GM19351 (cell line): ENCODE measurements around the gene RCBTB1.
"Not testable (repeated sequence)": the region's sequence is repeated elsewhere in the genome, so short reads cannot be mapped to it uniquely, and the experiment has no call there.

Experiments
- ATAC-seq: cut with Tn5 transposase; IDR thresholded peaks from one replicate; pipeline ENCODE4 v1.9.1; 2021; ENCODE audit warnings: mild to moderate bottlenecking, moderate library complexity; ENCODE audit not compliant: unreplicated experiment

Gene RCBTB1

DNA sequence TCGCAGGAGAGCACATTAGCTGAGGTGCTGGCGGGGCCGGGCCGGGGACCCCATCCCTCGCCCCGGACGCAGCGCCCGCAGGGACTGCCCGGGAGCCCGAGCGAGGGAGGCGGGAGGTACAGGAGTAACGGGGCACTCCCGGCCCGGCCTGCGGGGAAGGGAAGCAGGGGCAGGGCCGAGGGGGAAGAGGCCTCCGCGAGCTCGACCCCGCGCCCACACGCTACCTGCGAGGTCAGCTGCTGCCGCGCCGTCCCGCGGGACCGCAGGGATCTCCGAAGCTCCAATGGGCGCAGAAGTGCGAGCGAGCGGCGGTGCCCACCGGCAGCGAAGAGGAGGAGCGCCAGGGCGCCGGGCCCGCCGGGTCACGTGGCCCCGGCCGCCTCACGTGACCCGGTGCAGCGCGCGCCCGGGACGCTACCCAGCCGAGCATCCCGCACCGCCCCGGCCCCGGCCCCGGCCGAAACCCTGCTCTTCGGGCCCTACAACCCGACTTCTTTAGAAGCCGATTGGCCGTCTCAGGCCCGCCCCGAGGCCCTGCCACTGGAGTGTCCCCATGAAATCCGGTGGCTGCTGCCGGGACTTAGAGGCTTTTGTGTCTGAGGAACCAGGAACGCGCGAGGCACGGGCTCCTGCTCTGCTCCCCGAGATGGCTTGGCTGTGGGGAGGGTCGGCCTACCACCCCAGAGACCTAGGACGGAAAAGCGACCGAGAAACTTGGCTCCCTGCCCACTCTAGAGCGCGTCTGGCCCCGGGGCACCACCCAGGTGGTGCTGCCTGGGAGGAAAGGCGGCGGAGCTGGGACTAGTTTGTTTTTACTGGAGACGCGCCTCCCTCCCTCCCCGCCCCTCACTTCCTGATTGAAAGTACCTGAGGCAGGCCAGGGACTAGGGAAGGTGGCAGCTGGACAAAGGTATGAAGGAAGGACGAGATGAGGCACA, at the start of gene RCBTB1:
Gene RCBTB1, minus strand, starts transcription at position 339 of the 938 bp plus-strand sequence. CDS start 18,279 bp downstream, outside the sequence.
- peak; percentile 92 for ATAC-seq

DNA sequence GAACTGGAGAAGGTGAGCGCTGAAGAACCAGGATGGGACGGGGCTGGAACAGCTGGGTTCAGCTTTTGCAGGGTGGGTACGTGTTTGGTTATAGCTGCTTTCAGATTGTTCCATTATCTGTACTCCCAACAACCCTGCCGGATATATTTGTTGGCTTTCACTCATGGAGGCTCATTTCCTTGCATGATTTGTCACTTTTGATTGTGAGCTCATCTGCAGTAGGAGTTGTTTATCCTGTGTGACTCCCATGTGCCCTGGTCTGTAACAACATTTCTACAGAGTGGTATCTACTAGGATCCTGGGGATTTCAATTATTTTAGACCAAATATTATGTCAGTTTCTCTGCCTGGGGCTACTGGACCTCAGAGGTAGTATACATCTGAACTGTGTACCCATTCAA, 48.4 kb upstream of the RCBTB1 start:
- no peak for ATAC-seq

DNA sequence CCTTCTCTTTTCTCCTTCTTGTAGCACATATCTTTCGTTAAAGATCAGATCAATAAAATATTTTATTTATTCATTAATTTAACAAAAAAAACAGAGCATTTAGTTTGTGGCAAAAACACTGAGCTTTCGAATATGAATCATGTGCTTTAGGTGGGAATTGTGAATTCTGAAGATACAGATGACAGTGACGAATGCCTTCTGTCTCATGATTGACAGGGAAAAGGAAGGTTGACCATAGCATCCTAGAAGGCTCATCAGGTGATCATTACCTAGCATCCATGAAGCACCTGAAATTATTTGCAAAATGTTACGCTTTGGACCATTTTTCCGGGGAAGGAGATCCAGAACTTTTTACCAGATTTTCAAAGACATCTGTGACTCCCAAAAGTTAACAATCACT, 46.8 kb upstream of the RCBTB1 start:
- ATAC-seq, result no peak

DNA sequence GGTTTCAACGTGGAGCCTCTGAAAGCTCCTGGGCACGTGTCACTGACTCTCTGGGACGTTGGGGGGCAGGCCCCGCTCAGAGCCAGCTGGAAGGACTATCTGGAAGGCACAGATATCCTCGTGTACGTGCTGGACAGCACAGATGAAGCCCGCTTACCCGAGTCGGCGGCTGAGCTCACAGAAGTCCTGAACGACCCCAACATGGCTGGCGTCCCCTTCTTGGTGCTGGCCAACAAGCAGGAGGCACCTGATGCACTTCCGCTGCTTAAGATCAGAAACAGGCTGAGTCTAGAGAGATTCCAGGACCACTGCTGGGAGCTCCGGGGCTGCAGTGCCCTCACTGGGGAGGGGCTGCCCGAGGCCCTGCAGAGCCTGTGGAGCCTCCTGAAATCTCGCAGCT, 45.2 kb upstream of the RCBTB1 start:
- ATAC-seq, result no peak

DNA sequence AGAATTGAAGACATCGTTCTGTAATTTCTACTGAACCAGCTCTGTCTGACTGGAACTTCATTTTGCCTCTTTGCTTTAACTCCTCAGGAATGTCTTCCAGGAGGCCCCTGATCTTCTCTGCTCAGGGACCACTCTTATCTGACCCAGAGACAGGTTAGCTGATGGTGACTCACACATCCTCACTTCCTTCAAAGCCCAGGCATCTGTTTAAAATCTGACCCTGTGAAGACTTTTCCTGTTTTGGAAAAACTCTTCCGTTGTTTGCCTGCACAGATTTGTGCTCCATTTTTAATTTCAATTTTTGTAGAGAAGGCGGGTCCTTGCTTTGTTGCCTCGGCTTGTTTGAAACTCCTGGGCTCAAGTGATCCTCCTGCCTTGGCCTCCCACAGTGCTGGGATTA, 44.6 kb upstream of the RCBTB1 start:
- no peak for ATAC-seq

DNA sequence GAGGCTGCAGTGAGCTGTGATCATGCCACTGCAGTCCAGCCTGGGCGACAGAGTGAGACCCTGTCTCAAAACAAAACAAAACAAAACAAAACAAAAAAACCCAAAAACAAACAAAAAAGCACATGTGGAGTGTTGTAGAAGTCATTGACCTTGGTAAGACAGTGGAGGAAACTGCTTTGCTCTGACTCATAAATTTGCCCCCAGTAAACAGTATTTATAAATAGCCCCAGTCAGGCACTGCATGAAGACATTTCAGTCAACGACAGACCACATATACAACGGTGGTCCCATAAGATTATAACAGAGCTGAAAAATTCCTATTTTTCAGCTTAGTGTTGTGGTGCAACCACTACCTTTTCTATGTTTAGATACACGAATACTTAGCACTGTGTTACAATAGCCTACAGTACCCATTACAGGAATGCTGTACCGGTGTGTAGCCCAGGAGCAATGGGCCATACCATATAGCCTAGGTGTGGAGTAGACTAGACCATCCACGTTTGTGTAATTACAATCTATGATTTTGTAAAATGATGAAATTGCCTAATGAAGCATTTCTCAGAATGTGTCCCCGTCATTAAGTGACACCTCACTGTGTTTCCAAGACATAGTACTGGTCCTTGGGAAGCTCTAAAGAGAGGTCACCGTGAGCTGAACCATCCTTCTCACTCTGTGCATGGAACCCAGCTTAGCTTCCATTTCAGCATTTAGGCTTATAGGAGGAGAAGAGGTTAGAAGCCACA, 44.0 kb upstream of the RCBTB1 start:
- no peak for ATAC-seq

DNA sequence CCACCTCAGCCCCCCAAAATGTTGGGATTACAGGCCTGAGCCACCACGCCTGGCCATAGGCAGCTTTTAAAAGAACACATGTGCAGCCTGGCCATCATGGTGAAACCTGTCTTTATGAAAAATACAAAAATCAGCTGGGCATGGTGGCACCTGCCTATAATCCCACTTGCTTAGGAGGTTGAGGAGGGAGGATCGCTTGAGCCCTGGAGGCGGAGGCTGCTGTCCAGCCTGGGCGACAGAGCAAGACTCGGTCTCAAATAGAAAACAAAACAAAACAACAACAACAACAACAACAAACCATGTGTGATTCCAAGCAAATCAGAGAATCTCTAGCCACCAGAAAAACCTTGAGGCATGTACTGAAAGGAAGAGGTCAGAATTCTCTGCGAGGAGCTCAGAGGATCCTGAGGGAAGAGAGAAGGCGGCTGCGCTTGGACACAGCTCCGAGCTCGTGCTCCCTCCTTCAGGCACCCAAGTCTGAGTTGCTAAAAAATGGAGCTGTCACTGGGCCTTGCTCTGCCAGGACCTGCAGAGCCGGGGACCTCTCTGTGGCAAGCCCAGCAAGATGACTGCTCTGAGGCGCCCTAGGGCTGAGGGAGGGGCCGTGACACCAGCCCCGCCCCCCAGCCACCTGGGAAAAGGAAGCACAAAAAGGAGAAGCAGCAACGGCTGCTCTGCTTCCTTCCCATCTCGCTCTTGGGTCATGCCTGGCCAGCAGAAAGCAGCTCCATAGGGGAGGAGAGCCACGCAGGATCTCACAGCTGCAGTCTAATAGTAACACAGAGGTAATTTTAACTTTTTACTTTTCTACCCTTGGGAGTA, 42.7 kb upstream of the RCBTB1 start, which contains the start of gene ARL11:
Gene ARL11, plus strand, starts transcription at position 677 of the 822 bp plus-strand sequence. CDS start 1,941 bp downstream, outside the sequence.
- ATAC-seq, result peak; percentile 92

DNA sequence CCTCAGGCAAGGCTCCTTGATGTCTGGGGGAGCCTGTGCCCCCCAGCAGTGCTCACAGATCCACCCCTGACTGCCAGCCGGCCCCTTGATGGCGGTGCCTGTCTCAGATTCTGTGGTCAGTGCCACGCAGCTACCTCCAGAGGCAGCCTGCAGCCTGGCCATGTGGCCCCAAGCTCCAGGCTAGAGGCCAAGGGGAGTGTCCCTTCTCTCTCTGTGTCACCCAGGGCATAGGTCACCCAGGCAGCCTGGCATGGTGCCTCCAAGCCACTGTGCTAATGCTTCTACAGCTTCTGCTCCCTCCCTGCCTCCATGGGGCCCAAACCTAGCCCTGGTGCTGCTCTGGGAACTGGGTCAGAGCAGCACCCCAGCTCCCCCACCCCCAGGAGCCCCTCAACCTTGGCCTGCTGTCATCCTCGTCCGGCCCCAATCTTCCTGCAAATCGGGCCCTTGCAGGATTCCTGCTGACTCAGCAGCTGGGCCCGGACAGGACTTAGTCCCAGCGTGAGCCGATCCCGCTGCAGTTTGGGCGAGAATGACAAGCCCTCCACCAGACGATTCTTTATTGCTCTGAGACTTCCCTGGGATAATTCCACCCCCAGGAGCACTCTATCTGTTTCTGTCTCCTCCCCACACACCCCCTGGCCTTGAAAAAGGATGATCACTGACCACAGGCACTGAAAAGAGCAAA, 40.2 kb upstream of the RCBTB1 start:
- no peak for ATAC-seq

DNA sequence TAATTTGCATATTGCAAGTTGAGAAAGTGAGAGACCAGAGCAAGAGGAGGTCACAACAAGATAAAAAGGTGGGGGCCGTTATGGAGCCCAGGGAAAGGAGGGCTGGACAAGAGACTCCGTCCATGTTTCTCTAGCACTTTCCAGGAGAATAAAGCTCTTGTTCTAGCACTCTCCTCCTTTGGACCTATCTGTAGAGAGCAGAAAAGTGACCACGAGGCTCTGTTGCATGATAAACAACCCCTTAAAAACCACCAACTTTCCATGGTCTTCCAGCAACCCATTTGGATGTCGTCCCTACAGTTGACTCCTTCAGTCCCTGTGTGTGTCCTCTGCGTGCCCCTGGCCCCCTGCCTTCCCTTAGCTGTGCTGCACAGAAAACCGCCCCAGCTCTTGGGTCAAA, 38.9 kb upstream of the RCBTB1 start:
- ATAC-seq, result no peak

DNA sequence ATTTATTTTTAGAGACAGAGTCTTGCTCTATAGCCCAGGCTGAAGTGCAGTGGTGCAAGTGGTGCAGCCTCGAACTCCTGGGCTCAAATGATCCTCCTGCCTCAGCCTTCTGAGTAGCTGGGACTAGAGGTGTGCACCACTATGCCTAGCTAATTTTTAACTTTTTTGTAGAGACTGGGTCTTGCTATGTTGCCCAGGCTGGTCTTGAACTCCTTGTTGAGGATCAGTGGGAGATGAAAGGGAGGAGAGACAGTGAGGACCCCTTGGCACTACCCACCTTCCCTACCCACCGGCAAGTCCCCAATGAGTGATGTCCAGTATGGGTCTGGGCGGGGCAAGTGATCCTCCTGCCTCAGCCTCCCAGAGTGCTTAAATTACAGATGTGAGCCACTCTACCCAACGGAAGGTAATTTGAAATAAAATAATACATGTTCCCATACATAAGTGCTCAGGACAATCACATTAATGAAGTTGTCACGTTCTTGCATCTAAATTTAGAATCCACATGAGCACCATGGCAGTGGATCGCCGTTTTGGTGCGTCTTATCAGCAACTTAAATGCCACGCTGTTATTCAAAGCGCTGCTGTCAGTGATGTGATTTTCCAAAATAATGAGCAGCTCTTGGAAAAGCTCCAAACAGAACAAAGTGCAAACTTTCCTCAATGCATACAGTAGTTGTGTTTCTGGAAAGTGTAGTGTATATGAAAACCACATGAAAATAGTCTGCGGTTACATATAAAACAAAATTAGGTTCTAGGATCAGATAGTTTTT, 37.0 kb upstream of the RCBTB1 start:
- no peak for ATAC-seq

DNA sequence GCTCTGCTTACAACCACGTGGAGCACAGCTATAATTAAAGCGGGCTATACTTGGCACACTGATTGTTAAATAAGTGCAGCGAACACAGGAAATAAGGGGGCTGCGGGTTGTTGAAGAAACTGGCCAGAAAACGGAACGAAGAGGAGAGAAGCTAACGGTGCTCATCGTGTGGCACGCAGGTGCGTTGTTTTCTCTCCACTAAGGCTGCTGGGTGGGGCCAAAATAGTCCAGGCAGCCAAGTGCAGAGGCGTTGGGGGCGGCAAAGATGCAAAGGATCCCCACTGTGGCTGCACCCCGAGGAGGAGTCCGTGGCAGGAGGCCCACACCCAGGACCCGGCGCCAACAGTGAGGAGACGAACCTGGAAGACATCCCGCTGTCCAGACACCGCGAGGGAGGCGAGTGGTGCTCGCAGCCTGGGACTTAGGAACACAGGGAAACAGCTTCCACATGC, 34.8 kb upstream of the RCBTB1 start:
- ATAC-seq, result peak; percentile 87

DNA sequence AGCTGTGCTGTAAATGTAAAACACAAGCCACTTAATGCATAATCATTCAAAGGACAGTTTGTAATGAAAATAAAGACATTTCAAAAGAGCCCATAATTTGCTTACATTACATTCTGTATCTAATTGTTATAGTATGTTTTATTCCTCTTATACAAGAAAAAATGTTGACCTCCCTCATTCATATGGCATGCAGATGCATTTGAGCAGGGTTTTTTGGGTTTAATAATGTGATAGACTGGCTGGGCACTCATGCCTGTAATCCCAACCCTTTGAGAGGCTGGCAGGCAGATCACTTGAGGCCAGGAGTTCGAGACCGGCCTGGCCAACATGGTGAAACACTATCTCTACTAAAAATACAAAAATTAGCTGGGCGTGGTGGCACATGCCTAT, 31.3 kb upstream of the RCBTB1 start:
- no peak for ATAC-seq

DNA sequence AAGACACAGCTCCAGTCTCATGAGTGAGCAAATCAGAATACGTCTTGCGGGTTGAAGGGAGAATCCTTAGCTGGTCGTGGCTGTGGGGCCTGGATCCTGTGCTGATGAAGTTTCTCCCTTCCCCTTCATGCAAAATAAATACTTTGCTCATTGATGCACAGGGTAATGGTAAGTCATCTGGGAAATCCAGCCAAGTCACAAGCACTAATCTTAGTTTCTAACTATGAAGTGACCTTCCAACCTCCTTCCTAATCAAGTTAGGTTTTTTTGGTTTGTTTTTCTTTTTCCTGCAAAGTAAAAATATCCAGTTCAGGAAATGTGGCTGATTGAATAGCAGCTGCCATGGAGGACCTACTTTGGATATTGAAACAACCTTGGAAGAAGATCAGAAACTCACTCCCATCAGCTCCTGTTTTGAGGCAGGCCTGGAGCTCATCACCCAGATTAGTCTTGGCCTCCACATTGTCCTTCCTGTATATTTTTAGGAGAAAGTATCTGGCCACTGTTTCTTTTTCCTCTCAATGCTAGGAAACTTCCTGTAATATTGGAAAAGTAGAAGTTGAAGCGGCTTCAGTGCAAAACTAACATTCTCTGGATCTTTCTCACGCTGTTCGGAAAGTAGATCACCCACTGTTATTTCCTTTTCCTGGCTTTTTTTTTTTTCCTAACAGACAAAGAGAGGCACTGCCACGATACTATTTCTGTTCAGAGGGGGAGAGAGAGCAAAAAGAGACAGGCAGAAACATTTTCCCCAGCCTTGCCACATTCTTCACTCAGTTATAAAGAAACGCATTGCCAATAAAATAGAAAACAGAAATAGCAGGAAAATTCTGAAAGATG, 30.7 kb upstream of the RCBTB1 start:
- ATAC-seq, result no peak

DNA sequence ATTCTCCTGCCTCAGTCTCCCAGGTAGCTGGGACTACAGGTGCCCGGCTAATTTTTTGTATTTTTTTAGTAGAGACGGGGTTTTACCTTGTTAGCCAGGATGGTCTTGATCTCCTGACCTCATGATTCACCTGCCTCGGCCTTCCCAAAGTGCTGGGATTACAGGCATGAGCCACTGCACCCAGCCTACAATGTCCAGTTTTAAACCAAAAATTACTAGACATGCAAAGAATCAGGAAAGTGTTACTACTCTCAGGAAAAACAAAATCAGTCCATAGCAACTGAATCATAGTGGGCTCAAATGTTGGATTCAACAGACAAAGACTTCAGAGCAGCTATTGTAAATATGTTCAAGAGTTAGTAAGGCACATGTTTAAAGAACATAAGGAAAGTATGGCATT, 26.7 kb upstream of the RCBTB1 start:
- ATAC-seq, result not testable (repeated sequence)

DNA sequence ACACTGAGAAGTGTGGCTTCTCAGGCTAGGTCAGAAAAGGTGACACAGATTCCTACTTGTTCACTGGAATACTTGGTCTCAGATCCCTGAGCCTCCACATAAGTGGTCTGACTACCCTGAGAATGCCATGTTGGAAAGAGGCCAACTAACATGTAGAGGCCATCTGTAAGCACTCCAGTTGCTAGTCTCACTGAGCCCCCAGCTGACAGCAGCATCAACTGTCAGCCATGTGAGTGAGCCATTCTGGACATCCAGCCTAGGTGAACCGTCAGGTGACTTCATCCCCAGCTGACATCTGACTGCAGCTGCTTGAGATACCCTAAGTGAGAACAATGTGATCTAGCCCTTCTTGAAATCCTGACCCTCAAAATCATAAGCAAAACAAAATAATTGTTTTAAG, 24.8 kb upstream of the RCBTB1 start:
- no peak for ATAC-seq

DNA sequence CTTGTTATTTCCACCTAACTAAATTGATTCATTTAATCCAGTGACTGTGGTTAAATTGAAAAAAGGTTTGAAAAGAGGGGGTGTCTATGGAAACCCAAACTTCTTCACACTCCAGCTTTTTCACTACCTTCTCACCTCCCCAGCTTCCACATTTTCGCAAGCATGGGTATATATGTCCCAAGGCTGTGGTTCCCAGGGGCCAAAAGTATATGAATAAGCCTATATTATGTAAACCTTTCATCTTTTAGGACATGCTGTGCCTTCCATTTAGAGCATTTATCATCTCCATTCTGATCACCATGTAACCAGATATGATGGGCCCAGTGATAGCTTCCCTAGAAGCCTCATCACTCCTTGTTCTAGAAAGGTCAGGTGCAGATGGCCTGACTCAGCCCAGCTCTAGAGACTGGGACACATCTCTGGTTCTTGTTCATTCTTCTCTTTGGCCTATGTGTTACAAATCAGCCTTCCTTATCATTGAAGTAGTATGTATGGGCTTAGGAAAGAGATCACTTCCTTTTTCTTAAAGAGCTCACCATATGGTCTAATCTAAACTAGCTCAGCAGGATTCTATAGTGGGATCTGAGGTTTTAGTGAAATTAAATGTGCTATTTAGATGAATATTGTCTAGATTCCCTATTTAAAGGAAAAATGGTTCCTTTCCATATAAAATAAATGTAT, 23.4 kb upstream of the RCBTB1 start:
- ATAC-seq, result no peak

DNA sequence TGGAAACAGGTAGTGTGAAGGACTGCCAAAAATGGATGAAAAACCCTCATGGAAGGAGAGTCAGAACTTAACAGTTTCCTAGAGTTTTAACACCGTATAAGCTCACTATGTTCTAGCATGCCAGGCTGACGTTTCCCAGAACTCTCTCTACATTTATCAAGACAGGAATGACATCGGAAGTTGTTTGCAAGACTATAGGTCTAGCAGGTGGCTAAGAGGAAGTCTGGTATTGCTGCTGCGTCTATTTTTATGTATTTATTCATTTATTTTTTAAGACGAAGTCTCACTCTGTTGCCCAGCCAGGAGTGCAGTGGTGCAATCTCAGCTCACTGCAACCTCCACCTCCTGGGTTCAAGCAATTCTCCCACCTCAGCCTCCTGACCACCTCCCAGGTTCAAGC, 22.4 kb upstream of the RCBTB1 start:
- ATAC-seq, result no peak
